Lower leg skin (tissue), 4 donors: Measurements from ENCODE around the gene CMSS1. TPM values are rescaled to one million over a fixed set of nuclear protein-coding genes. Genes with fewer than 3 reads are reported as not detected.

Experiments used
- DNase-seq, 2 donors: peaks; one replicate each; pipeline ENCODE4 v3.0.0-alpha.2; 2019; ENCODE audit warnings: low spot score in 2 of 2
- H3K4me3 ChIP-seq: fragments of 200-600 bp; sonication (generic); 2 replicates; pipeline ENCODE4 v1.5.1; 2017; ENCODE audit warnings: mild to moderate bottlenecking, low read depth; ENCODE audit not compliant: poor library complexity, severe bottlenecking
- POLR2A ChIP-seq, 2 donors: fragments of 450-650 bp; IDR thresholded peaks; one replicate each; pipeline ENCODE4 v1.6.1; 2016 to 2017; ENCODE audit warnings: antibody characterized with exemption in 2 of 2, mild to moderate bottlenecking in 1 of 2, moderate library complexity in 1 of 2
- whole genome bisulfite sequencing, 2 donors: methylation state at CpG; one replicate each; pipeline ENCODE4 v1.1.5; 2018; 5-methylcytosine and 5-hydroxymethylcytosine counted together
- intact Hi-C: fragments of 100-400 bp; cut with DNase I; formaldehyde crosslinking; loops from one replicate; pipeline ENCODE4 v1.15.0; 2023; ENCODE audit warnings: low total_unique reads
- total RNA-seq, 4 donors: library from RNA; depleted of rRNA; stranded (reverse); fragments of >200 nt; gene quantifications; one replicate each; pipeline ENCODE4 v1.1.0, GENCODE V29; 2016
- TF ChIP-seq, protein P1 (sequence below), 3 donors: fragments of 450-650 bp; IDR thresholded peaks; one replicate each; pipeline ENCODE4 v1.5.1; 2016; ENCODE audit warnings: antibody characterized with exemption in 3 of 3, mild to moderate bottlenecking in 3 of 3, moderate library complexity in 2 of 3

CMSS1 gene
- total RNA-seq, result 10 to 100 TPM in 1 of 4 donors, 1 to 10 TPM in 3; 3.7 to 13.2 (median 7.5) TPM

DNA sequence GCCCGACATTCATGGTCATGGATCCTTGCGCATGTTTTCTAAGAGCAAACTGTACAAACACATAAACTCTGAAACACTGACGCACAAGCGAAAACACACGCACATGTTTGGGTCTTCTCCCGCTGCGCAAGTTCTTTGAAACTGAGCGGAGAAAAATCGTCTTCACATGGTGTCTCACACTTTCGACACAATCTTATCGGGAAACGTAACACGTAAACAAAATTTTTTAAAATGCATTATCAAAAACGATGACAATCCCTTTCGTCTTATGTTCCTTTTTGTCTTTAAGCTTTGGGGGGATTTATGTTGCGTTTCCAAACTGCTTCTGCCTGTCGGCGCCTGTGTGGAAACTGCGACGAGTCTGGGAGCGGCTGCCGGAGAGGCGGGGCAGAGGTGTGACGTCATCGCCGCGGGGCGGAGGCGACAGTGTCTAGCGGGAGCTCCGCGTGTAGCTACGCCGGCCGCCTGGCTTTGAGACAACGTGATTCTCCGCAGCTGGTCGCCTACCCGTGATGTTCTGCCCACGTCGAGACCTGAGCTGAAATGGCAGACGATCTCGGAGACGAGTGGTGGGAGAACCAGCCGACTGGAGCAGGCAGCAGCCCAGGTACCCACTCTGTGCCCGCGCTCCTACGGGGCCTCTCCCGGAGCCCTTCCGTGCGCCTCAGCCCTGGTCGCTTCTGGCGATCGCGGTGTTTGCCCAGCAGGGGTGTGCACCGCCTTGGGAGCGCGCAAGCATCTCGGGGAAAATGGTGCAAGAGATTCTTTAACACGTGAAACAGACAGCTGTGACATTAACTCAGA is at the start of gene CMSS1:
Gene CMSS1 (plus strand): TSS at position 426 of the 804 bp plus-strand sequence.
- DNase-seq, result peak; percentile 92 to 99
- intact Hi-C loops, result no loop called here
- H3K4me3 ChIP-seq, result peak within 1 kb of the TSS; percentile 77
- TF ChIP-seq POLR2A (IDR thresholded peaks at IDR 0.05), result no peak
- TF ChIP-seq, protein P1, sequence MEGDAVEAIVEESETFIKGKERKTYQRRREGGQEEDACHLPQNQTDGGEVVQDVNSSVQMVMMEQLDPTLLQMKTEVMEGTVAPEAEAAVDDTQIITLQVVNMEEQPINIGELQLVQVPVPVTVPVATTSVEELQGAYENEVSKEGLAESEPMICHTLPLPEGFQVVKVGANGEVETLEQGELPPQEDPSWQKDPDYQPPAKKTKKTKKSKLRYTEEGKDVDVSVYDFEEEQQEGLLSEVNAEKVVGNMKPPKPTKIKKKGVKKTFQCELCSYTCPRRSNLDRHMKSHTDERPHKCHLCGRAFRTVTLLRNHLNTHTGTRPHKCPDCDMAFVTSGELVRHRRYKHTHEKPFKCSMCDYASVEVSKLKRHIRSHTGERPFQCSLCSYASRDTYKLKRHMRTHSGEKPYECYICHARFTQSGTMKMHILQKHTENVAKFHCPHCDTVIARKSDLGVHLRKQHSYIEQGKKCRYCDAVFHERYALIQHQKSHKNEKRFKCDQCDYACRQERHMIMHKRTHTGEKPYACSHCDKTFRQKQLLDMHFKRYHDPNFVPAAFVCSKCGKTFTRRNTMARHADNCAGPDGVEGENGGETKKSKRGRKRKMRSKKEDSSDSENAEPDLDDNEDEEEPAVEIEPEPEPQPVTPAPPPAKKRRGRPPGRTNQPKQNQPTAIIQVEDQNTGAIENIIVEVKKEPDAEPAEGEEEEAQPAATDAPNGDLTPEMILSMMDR (IDR thresholded peaks at IDR 0.05), result no peak
- WGBS, 2 donors, result 0 to 1% methylated on average over 57 to 60 of the region's 60 CpGs

DNA sequence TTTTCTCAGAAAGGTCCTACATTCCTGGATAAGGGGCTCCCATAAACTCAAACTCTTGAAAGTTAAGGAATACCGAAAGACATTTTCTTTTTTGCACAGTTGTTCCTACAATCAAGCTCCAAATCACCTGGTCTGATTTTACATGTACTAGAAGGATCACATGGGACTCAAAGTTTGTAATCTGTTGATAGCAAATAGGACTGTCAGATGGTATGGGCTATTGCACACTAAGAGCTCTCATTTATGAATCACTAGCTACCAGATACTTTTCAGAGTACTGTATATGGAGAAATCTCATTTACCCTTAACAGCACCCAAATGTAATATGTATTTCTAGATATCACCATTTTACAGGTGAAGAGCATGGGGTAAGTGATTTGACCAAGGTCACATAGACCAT is 49.5 kb upstream of the CMSS1 start:
- WGBS, 2 donors, result 100% methylated on average over 1 of the region's 1 CpG
- TF ChIP-seq POLR2A (IDR thresholded peaks at IDR 0.05), result no peak
- TF ChIP-seq, protein P1 (IDR thresholded peaks at IDR 0.05), result no peak
- intact Hi-C loops, result no loop called here
- no peak for DNase-seq
- H3K4me3 ChIP-seq, result no peak overlapping the region

DNA sequence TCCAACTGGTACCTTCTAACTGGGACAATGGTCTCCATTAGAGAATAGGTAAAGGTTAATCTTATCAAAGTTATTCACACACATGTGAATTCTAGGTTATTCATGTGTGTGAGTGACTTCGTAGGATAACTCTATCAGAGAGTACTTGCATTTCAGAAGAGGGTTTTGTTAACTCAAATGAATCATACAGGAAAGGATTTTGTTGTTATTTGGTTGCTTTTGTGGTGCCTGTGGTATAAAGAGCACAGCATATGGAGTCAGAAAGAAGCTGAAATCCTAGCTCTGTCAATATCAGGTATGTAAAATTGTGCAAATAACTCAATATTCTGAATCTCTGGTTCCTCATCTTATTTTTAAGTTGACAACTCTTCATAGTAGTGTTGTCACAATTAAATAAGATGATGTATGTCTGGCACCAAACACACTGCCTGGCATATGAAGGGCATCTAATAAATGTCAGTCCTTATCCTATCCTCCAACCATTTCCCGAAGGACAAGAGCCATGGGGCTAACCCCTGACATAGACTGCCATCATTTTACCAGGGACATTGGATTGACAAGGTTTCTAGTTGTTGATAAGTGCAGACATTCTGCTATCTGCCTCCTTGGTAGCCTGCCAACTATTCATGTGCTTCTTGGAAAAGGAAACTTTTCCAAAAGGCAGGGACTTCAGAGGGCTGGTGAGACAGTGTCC is 48.7 kb upstream of the CMSS1 start:
- 90% methylated on average over 2 of the region's 2 CpGs for WGBS, 2 donors
- H3K4me3 ChIP-seq, result no peak overlapping the region
- no peak for DNase-seq
- intact Hi-C loops, result no loop called here
- TF ChIP-seq, protein P1 (IDR thresholded peaks at IDR 0.05), result no peak
- no peak for TF ChIP-seq POLR2A (IDR thresholded peaks at IDR 0.05)

DNA sequence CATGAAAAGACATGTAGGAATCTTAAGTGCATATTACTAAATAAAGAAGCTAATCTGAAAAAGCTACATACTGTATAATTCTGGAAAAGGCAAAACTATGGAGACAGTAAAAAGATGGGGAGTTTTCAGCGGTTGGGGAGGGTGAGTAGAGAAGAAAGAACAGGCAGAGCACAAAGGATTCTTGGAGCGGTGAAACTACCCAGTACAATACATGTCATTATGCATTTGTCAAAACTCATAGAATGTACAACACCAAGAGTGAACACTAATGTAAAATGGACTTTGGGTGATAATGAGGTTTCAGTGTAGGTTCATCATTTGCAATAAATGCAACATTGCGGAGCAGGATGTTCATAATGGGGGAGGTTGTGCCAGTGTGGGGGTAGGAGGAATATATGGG is 45.5 kb upstream of the CMSS1 start:
- TF ChIP-seq POLR2A (IDR thresholded peaks at IDR 0.05), result no peak
- TF ChIP-seq, protein P1 (IDR thresholded peaks at IDR 0.05), result no peak
- intact Hi-C loops, result no loop called here
- DNase-seq, result no peak
- WGBS, 2 donors, result 93 to 96% methylated on average over 3 of the region's 3 CpGs
- no peak overlapping the region for H3K4me3 ChIP-seq

DNA sequence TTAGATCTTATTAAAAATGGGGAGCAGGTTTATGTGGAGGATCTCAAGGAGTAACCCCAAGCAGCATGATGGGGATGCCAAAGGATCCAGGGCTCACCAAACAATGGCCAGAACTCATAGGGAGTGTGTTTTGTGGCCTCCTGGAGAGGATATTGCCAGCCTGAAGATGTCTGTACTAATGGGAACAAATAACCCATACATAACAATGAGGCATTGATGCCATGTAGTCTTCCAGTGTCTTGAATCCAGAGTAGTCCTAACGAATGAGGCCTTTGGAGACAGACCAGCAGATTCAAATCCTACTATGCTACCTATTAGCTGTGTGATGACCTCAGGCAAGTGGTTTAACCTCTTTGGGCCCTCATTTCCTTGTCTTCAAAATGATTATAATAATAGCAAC is 45.0 kb upstream of the CMSS1 start:
- DNase-seq, result no peak
- TF ChIP-seq POLR2A (IDR thresholded peaks at IDR 0.05), result no peak
- TF ChIP-seq, protein P1 (IDR thresholded peaks at IDR 0.05), result no peak
- WGBS, 2 donors, result 64 to 89% methylated on average over 1 of the region's 1 CpG
- H3K4me3 ChIP-seq, result no peak overlapping the region
- intact Hi-C loops, result no loop called here
